TTC549 (cell line): ENCODE results near the gene SLC41A2.
"Not testable (repeated sequence)": the region's sequence is repeated elsewhere in the genome, so short reads cannot be mapped to it uniquely, and the experiment has no call there.

Source experiments
- FAIRE-seq: peaks from 2 replicates; lab custom pipeline; 2012; peaks lifted over from hg19 to GRCh38; lab: Jason Lieb, UNC

The SLC41A2 gene

GRCh38 chr12:104958001-104958804 is at the start of gene SLC41A2:
TSS of gene SLC41A2 (minus strand) at chr12:104958290. CDS start at chr12:104928527, 29,763 bp downstream.
- no peak for FAIRE-seq

GRCh38 chr12:105001476-105001875 is 43.4 kb upstream of the SLC41A2 start:
- FAIRE-seq = no peak

- FAIRE-seq = no peak
Measured at GRCh38 chr12:104999347-104999685, 41.2 kb upstream of the SLC41A2 start.

- no peak for FAIRE-seq
Measured at GRCh38 chr12:104998423-104999346, 40.6 kb upstream of the SLC41A2 start.

GRCh38 chr12:104997541-104997940 is 39.5 kb upstream of the SLC41A2 start:
- no peak for FAIRE-seq

- no peak for FAIRE-seq
Measured at GRCh38 chr12:104994336-104994735, 36.2 kb upstream of the SLC41A2 start.

- FAIRE-seq = no peak
Measured at GRCh38 chr12:104991565-104992128, 33.6 kb upstream of the SLC41A2 start.

GRCh38 chr12:104990950-104991349 is 32.9 kb upstream of the SLC41A2 start:
- FAIRE-seq = no peak

- FAIRE-seq = peak; percentile 39
Measured at GRCh38 chr12:104986022-104986941, 28.2 kb upstream of the SLC41A2 start, which contains the start of gene NOPCHAP1. TSS of gene NOPCHAP1 (plus strand) at chr12:104986316. CDS start at chr12:104986353, 37 bp downstream.

GRCh38 chr12:104985206-104985605 is 27.1 kb upstream of the SLC41A2 start:
- no peak for FAIRE-seq

- not testable (repeated sequence) for FAIRE-seq
Measured at GRCh38 chr12:104977688-104978087, 19.6 kb upstream of the SLC41A2 start.

GRCh38 chr12:104976703-104977102 is 18.6 kb upstream of the SLC41A2 start:
- no peak for FAIRE-seq

GRCh38 chr12:104975587-104976343 is 17.7 kb upstream of the SLC41A2 start:
- FAIRE-seq = no peak

- FAIRE-seq = no peak
Measured at GRCh38 chr12:104974626-104975290, 16.7 kb upstream of the SLC41A2 start.

GRCh38 chr12:104973250-104973649 is 15.2 kb upstream of the SLC41A2 start:
- no peak for FAIRE-seq

- no peak for FAIRE-seq
Measured at GRCh38 chr12:104971306-104971705, 13.2 kb upstream of the SLC41A2 start.

- no peak for FAIRE-seq
Measured at GRCh38 chr12:104969343-104969742, 11.3 kb upstream of the SLC41A2 start.

- FAIRE-seq = no peak
Measured at GRCh38 chr12:104966677-104967076, 8.6 kb upstream of the SLC41A2 start.

GRCh38 chr12:104964856-104965205 is 6.7 kb upstream of the SLC41A2 start:
- FAIRE-seq = no peak

GRCh38 chr12:104964167-104964855 is 6.2 kb upstream of the SLC41A2 start:
- no peak for FAIRE-seq
